Upper lobe of left lung (tissue), 6 donors: ENCODE measurements around the gene ADAT1. TPM values are rescaled to one million over a fixed set of nuclear protein-coding genes. Genes with fewer than 3 reads are reported as not detected.

Experiments used
- ATAC-seq, 2 donors: fragments of 200-7000 bp; cut with Tn5 transposase; one replicate each; pipeline ENCODE4 v1.9.1; 2022; ENCODE audit warnings: mild to moderate bottlenecking in 2 of 2, moderate library complexity in 2 of 2; ENCODE audit not compliant: low FRiP score in 2 of 2
- DNase-seq, 2 donors: peaks; one replicate each; pipeline ENCODE4 v3.0.0-alpha.2; 2019 to 2020
- H3K27ac ChIP-seq, 4 donors: fragments of 200-600 bp; sonication (generic); one replicate each; pipeline ENCODE4 v1.5.1; 2016 to 2019
- H3K27me3 ChIP-seq, 4 donors: fragments of 200-600 bp; sonication (generic); one replicate each; pipeline ENCODE4 v1.5.1; 2017 to 2019
- H3K36me3 ChIP-seq, 4 donors: fragments of 200-600 bp; sonication (generic); one replicate each; pipeline ENCODE4 v1.5.1; 2016 to 2019
- H3K4me1 ChIP-seq, 4 donors: fragments of 200-600 bp; sonication (generic); one replicate each; pipeline ENCODE4 v1.5.1; 2018 to 2019
- H3K4me3 ChIP-seq, 4 donors: fragments of 200-600 bp; sonication (generic); one replicate each; pipeline ENCODE4 v1.5.1; 2017 to 2019; ENCODE audit warnings: mild to moderate bottlenecking in 2 of 4, moderate library complexity in 1 of 4
- H3K9me3 ChIP-seq, 4 donors: fragments of 200-600 bp; sonication (generic); one replicate each; pipeline ENCODE4 v1.5.1; 2018 to 2019
- CTCF ChIP-seq, 6 experiments: fragments of 450-650 bp in 4 of 6; fragments of 200-600 bp in 2 of 6; sonication (generic) in 2 of 6; IDR thresholded peaks; one replicate each; pipeline ENCODE4 v1.5.1; 2016 to 2019; ENCODE audit warnings: antibody characterized with exemption in 6 of 6
- EP300 ChIP-seq, 4 donors: sonication (generic); formaldehyde crosslinking; IDR thresholded peaks; one replicate each; pipeline ENCODE4 v1.5.1; 2017; ENCODE audit warnings: antibody characterized with exemption in 4 of 4, control low read depth in 2 of 4
- POLR2A ChIP-seq, 4 donors: fragments of 450-650 bp; IDR thresholded peaks; one replicate each; pipeline ENCODE4 v1.5.1; 2016 to 2017; ENCODE audit warnings: antibody characterized with exemption in 4 of 4, mild to moderate bottlenecking in 2 of 4
- POLR2AphosphoS5 ChIP-seq, 2 donors: sonication (generic); formaldehyde crosslinking; IDR thresholded peaks; one replicate each; pipeline ENCODE4 v1.5.1; 2017; ENCODE audit warnings: antibody characterized with exemption in 2 of 2
- WGBS, 2 donors: methylation state at CpG; one replicate each; pipeline ENCODE4 v1.1.5; 2017 to 2018; 5-methylcytosine and 5-hydroxymethylcytosine counted together
- total RNA-seq, 6 donors: library from RNA; depleted of rRNA in 4 of 6; stranded (reverse); fragments of >200 nt in 4 of 6; gene quantifications; one replicate each; pipeline versions ENCODE4 v1.1.0 to v1.2.1, GENCODE V29; 2016 to 2021
- donor health status: DM: no; HTN: no; CAD: no; lungs with moderate emphysema.
- donor health status: DM: no; HTN: yes; CAD: no; lungs with severe emphysema.

ADAT1 gene
- total RNA-seq, 6 donors from 2014 or later: 30.6 to 77.5 (median 46.7) TPM

- TF ChIP-seq POLR2AphosphoS5 (IDR thresholded peaks at IDR 0.05): no peak
- TF ChIP-seq EP300 (IDR thresholded peaks at IDR 0.05): no peak
- TF ChIP-seq CTCF (IDR thresholded peaks at IDR 0.05): no peak
- no peak for TF ChIP-seq POLR2A (IDR thresholded peaks at IDR 0.05)
- DNase-seq (no peak), ATAC-seq (no peak)
- Histone ChIP-seq H3K9me3 (no peaks in the 10 kb centered on the region), H3K27me3 (no peaks in the 10 kb centered on the region), H3K27ac (no peak overlapping the region), H3K4me1 (peaks cover 0 to 26% (median 14%) of the 10 kb centered on the region in 4 donors), H3K4me3 (no peak overlapping the region), H3K36me3 (no peaks in the 10 kb centered on the region)
- 40 to 57% methylated on average over 2 of the region's 2 CpGs for WGBS, 2 donors
Measured at GRCh38 chr16:75552951-75553350, 70.1 kb downstream of the ADAT1 start.

- Histone ChIP-seq H3K4me1 (peaks cover 0 to 13% (median 6%) of the 10 kb centered on the region in 4 donors), H3K27ac (no peak overlapping the region), H3K36me3 (no peaks in the 10 kb centered on the region), H3K27me3 (no peaks in the 10 kb centered on the region), H3K9me3 (no peaks in the 10 kb centered on the region), H3K4me3 (peak overlapping the region in 2 of 4 donors; percentile 5 to 16)
- TF ChIP-seq POLR2A (IDR thresholded peaks at IDR 0.05) (no peak), CTCF (IDR thresholded peaks at IDR 0.05) (peak; percentile 36 to 53 (median 38)), EP300 (IDR thresholded peaks at IDR 0.05) (no peak), POLR2AphosphoS5 (IDR thresholded peaks at IDR 0.05) (peak; percentile 8 to 10)
- DNase-seq: peak in 1 of 2 donors; percentile 41
- peak; percentile 57 to 72 for ATAC-seq
- WGBS, 2 donors: 48 to 56% methylated on average over 7 of the region's 7 CpGs
Measured at GRCh38 chr16:75550211-75550662, 72.8 kb downstream of the ADAT1 start.

Other genes starting within 250 kb of the ADAT1 start
- 100 to 1,000 TPM in 1 of 6 donors, 10 to 100 TPM in 5; 36.8 to 185 (median 50.6) TPM for gene CFDP1, start 189.8 kb downstream of the ADAT1 start, total RNA-seq
- gene TMEM170A, start 158.6 kb downstream of the ADAT1 start, total RNA-seq: 10 to 100 TPM; 11.5 to 31.6 (median 25.5) TPM
- 10 to 100 TPM in 1 of 6 donors, 1 to 10 TPM in 4, under 1 TPM in 1; 0.11 to 11.6 (median 2.2) TPM for gene CHST6, start 127.8 kb downstream of the ADAT1 start, total RNA-seq
- gene CHST5, start 87.2 kb downstream of the ADAT1 start, total RNA-seq: 1 to 10 TPM in 1 of 6 donors, under 1 TPM in 2, not detected in 3; 0.11 to 1.7 (median 0.51) TPM
- gene TMEM231, start 67.0 kb downstream of the ADAT1 start, total RNA-seq: 10 to 100 TPM in 4 of 6 donors, 1 to 10 TPM in 2; 6.3 to 31.2 (median 11.8) TPM
- gene GABARAPL2, start 56.9 kb downstream of the ADAT1 start, total RNA-seq: 100 to 1,000 TPM in 2 of 6 donors, 10 to 100 TPM in 4; 14.7 to 103 (median 81.1) TPM
- 10 to 100 TPM; 59.4 to 94.2 (median 86.3) TPM for gene KARS1, start 24.4 kb upstream of the ADAT1 start, total RNA-seq
- 10 to 100 TPM; 45.1 to 70.0 (median 59.1) TPM for gene TERF2IP, start 24.5 kb upstream of the ADAT1 start, total RNA-seq
- gene CPHXL2, start 53.7 kb upstream of the ADAT1 start, total RNA-seq: not detected
- not detected for gene DUXB, start 78.2 kb upstream of the ADAT1 start, total RNA-seq
- gene CPHXL, start 103.2 kb upstream of the ADAT1 start, total RNA-seq: not detected